Suprapubic skin (tissue), 4 donors: ENCODE measurements around the gene ZNF555.

Experiments used
- EP300 ChIP-seq: sonication (generic); formaldehyde crosslinking; IDR thresholded peaks from one replicate; pipeline ENCODE4 v1.6.1; 2017; ENCODE audit warnings: antibody characterized with exemption
- POLR2A ChIP-seq, 2 donors: fragments of 450-650 bp; IDR thresholded peaks; one replicate each; pipeline ENCODE4 v1.6.1; 2017; ENCODE audit warnings: antibody characterized with exemption in 2 of 2, mild to moderate bottlenecking in 2 of 2, moderate library complexity in 2 of 2
- POLR2AphosphoS5 ChIP-seq, 3 donors: sonication (generic); formaldehyde crosslinking; IDR thresholded peaks; one replicate each; pipeline ENCODE4 v1.6.1; 2017; ENCODE audit warnings: antibody characterized with exemption in 3 of 3
- TF ChIP-seq, protein P1 (sequence below), 2 donors: fragments of 200-600 bp in 1 of 2; fragments of 450-650 bp in 1 of 2; sonication (generic) in 1 of 2; IDR thresholded peaks; one replicate each; pipeline ENCODE4 v1.5.1; 2016 to 2019; ENCODE audit warnings: antibody characterized with exemption in 2 of 2, mild to moderate bottlenecking in 1 of 2, moderate library complexity in 1 of 2

DNA sequence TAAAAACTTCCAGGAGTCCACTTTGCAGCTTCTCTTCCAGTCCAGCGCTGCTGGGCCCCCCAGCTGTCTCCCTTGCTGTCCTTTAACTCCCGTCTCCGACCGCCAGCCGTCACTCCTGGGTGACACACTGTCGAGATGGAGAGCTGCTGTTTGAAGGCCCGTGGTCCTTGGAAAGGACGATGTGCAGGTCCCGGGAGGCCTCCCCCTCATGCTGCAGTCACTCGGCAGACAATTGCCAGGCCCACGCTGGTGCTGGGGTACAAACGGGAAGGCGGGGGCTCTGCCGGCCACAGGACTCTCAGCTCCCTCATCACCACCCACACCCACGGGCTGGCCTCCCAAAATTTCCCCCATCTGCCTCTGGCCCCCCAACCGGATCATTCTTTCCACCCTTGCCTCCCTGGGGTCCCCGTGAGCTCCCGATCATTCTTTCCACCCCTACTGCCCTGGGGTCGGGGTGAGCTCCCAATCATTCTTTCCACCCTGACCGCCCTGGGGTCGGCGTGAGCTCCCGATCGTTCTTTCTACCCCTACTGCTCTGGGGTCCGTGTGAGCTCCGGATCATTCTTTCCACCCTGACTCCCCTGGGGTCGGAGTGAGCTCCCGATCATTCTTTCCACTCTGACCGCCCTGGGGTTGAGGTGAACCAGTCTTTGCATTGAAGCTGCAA lies 37.7 kb upstream of the ZNF555 start:
- TF ChIP-seq, protein P1, sequence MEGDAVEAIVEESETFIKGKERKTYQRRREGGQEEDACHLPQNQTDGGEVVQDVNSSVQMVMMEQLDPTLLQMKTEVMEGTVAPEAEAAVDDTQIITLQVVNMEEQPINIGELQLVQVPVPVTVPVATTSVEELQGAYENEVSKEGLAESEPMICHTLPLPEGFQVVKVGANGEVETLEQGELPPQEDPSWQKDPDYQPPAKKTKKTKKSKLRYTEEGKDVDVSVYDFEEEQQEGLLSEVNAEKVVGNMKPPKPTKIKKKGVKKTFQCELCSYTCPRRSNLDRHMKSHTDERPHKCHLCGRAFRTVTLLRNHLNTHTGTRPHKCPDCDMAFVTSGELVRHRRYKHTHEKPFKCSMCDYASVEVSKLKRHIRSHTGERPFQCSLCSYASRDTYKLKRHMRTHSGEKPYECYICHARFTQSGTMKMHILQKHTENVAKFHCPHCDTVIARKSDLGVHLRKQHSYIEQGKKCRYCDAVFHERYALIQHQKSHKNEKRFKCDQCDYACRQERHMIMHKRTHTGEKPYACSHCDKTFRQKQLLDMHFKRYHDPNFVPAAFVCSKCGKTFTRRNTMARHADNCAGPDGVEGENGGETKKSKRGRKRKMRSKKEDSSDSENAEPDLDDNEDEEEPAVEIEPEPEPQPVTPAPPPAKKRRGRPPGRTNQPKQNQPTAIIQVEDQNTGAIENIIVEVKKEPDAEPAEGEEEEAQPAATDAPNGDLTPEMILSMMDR (IDR thresholded peaks at IDR 0.05) = no peak
- no peak for TF ChIP-seq EP300
- TF ChIP-seq POLR2AphosphoS5 (IDR thresholded peaks at IDR 0.05) = no peak
- no peak for TF ChIP-seq POLR2A (IDR thresholded peaks at IDR 0.05)
